ENCODE measurements around the gene NOL12. TPM values are rescaled to one million over a fixed set of nuclear protein-coding genes. Genes with fewer than 3 reads are reported as not detected.

Gene NOL12, protein sequence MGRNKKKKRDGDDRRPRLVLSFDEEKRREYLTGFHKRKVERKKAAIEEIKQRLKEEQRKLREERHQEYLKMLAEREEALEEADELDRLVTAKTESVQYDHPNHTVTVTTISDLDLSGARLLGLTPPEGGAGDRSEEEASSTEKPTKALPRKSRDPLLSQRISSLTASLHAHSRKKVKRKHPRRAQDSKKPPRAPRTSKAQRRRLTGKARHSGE
- 16.3 TPM for total RNA-seq

DNA sequence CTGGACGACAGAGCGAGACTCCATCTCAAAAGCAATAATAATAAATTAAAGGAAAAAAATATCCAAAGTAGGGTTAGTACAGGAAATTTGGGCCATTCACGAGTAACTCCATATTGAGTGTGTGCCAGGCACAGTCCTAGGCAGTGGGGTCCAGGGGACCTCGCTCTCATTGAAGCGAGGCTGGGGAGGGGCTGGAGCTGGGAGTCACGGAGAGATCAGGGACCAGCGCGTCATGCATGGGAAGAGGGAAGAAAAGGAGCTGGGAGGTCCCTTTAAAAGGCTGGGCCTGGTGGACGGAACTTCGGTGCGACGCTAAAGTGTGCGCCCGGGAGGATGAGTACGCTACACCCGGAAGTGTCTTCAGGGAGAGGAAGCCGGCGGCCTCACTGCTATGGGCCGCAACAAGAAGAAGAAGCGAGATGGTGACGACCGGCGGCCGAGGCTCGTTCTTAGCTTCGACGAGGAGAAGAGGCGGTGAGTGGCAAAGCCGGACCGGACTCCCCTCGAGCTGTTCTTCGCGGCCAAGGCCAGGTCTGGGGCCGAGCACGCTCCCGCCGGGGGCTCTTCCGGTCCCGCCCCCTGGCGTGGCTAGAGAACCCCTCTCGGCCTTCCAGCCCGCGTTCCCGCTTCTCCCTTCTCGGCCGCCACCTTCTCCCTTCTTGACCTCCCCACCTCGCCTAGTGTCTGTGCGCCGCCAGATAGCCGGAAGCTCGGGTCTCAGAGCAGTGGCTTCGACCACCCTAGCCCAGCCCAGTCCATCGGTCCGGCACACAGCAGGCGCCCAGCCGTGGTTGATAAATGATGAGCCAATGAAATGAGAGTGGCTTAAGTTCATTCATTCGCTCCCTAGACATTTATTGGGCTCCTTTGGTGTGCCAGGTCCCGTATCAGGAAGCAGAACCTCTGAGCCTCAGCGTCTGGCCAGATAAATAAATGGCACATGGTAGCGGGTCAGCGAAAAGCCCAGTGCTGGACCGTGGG is at the start of gene NOL12:
Gene NOL12 (plus strand): TSS at position 342 of the 981 bp plus-strand sequence. CDS start 50 bp downstream, at position 392.

DNA sequence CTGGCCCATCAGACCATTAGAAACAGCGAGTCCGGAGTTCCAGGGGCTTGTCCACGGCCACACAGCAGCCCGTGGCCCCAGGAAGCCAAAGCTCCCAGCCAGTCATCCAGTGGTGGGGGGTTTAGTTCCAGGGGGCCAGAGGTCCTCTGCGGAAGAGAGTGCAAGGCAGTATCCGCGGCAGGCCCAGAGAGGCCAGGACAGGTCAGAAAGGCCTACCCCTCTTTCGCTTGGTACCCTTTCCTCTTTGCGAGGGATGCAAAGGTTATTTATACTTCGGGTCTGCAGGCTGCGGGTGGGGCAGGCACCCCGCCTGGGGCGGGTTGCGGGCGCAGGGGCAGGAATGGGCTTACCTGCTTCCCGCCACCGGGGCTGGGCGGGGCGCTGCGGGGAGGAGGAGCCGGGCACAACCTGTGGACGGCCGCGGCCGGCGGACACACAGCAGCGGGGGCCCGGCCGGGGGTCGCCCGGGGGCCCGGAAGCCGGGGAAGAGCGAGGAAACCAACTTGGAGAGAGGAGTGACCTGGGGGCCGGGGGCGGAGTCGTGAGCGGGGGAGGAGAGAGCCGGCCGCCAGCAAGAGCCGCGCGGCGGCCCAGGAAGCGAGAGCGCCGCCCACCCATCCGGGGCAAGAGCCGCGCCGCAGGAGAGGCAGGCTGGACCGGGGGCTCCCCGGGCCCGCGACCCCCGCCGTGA is 46.9 kb upstream of the NOL12 start, which contains the start of gene SH3BP1:
Gene SH3BP1 (plus strand): TSS at position 600 of the 691 bp plus-strand sequence. CDS start 119 bp downstream, outside the sequence.

DNA sequence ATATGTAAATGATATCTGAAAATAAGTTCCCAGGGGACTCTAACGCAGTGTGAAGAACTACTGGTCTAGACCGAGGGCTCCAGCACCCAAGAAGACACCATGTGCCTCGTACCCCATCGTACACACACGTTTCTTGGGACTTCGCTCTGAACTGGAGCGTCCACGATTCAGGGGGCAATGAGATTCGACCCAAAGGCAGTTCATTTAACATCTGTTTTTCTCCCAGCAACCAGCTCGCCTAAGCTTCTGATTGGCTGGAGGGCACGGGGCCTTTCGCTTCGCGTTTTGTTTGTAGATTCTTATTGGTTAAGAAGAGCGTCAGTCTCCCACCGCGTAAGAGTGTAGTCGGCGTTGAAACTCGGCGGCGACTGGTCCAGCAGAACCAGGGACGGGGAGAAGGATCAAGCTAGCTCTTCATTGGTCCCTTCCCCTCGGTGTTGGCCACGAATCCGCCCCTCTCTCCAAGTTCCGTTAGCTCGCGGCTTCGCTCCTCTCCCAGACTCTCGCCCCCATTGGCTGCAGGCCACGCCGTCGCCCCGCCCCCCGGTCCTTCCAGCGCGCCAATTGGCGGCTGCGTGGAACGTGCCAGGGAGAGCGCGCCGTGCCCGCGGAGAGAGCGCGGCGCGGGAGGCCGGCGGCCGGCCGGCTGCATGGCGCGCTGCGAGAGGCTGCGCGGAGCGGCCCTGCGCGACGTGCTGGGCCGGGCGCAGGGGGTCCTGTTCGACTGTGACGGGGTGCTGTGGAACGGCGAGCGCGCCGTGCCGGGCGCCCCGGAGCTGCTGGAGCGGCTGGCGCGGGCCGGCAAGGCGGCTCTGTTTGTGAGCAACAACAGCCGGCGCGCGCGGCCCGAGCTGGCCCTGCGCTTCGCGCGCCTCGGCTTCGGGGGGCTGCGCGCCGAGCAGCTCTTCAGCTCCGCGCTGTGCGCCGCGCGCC is 27.7 kb upstream of the NOL12 start, which contains the start of gene PDXP:
Gene PDXP (plus strand): TSS at position 591 of the 933 bp plus-strand sequence. CDS start 60 bp downstream, at position 651.

DNA sequence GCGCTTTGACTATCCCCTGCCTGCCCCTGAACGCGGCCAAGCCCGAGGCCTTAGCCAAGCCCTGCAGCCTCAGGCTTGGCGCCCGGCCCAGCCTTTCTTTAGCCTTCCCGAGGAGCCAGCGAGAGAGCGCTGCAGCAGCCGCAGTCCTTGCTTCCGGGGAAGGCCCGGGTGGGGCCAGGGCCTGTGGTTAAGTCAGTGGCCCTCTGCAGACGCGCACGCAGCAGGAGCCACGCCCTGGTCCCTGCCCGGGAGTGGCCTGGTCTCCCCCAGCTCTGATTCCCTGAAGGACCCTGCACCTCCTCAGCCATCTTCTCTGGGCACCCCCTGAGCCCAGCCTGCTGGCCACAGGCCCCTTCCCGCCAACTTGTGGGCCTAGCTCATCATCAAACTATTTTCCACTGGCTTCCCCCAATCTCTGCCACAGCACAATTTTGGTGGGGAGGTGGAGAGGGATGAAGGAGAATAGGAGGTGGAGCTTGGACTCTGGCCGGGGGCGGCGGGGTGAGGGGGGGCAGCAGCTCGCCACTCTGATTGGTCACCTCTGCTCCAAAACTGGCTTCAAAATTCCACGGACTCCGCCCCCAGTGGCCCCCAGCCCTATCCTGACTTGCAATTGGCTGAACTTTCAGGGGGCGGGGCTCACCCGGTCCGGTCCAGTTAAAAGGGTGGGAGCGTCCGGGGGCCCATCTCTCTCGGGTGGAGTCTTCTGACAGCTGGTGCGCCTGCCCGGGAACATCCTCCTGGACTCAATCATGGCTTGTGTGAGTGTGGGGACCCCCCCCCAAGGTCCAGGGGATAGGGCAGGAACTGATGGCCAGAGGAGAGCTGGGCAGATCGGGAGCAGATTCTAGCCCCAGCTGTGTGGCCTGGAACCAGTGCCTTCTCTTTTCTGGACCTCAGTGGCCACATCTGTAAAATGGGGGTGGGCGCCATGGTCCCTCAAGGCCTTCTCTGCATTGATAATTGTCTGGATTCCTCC is 10.9 kb upstream of the NOL12 start, which contains the start of gene LGALS1:
Gene LGALS1 (plus strand): TSS at position 686 of the 979 bp plus-strand sequence. CDS start 67 bp downstream, at position 753.

DNA sequence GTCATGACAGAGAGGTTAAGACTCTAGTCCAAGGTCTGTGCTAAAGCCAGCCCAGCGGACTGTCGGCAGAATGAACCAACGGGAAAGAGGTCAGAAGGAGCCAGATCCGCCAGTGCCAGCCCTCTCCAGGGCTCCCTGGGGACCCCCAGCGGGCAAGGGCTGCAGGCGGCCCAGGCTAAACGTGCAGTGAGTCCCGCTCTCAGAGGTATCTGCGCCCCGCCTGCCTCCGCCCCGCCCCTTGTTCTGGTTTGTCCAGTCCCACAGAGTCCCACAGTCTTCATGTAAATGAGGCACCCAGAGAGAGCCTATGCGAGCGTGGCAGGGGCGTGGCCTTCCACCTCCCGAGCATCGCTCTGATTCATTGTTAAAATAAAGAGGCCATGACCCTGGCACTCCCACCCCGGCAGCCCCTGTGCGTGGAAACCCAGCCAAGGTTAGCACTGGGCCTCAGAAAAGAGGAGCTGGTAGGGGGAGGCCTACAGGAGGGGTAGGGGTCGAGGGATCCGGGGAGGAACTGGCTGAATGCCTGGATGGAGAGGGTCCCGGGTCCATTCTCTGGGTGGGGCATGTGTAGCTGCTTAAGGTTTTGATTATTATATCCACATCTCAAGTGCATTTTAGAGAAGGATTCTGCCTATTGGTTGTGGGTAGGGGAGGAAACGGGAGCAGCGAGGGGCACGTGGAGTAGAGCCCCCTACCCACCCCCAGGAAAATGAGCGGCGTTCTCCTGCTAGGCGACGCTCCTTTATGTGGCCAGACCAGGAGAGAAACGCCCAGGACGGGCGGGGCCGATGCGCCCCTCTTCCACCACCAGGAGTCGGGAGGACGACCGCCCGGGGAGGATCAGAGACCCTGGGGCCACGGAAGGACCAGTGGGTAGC is 10.8 kb downstream of the NOL12 start, which contains the start of gene TRIOBP:
Gene TRIOBP (plus strand): TSS at position 392 of the 881 bp plus-strand sequence. CDS start 4,318 bp downstream, outside the sequence.

Small RNA genes lying within 50 kb of the gene (small RNA-seq; reads per million reads assigned to genes)
- gene RN7SL385P (ENCODE audit: low replicate concordance), result not detected

Other genes starting within 250 kb of the NOL12 start
- gene MFNG, start 200.0 kb upstream of the NOL12 start, total RNA-seq, result 3.4 TPM
- 2.2 TPM for gene CARD10, start 166.9 kb upstream of the NOL12 start, total RNA-seq
- 2.5 TPM for gene CDC42EP1, start 125.9 kb upstream of the NOL12 start, total RNA-seq
- gene LGALS2, start 106.3 kb upstream of the NOL12 start, total RNA-seq, result not detected
- 70.4 TPM for gene GGA1, start 77.5 kb upstream of the NOL12 start, total RNA-seq
- gene SH3BP1, start 46.7 kb upstream of the NOL12 start, total RNA-seq, result 0.94 TPM
- 42.6 TPM for gene PDXP, start 27.6 kb upstream of the NOL12 start, total RNA-seq
- gene LGALS1, start 10.7 kb upstream of the NOL12 start, total RNA-seq, result 69.8 TPM
- 35.7 TPM for gene TRIOBP, start 10.7 kb downstream of the NOL12 start, total RNA-seq
- 7.5 TPM for gene GCAT, start 121.6 kb downstream of the NOL12 start, total RNA-seq
- not detected for gene GALR3, start 137.0 kb downstream of the NOL12 start, total RNA-seq
- 26.3 TPM for gene ANKRD54, start 158.0 kb downstream of the NOL12 start, total RNA-seq
- 599 TPM for gene EIF3L, start 163.1 kb downstream of the NOL12 start, total RNA-seq
- gene MICALL1, start 220.0 kb downstream of the NOL12 start, total RNA-seq, result 38.8 TPM

All from parietal lobe (tissue), 2 donors.